ENCODE measurements around the gene BPIFB4. TPM values are rescaled to one million over a fixed set of nuclear protein-coding genes. Genes with fewer than 3 reads are reported as not detected.

BPIFB4 gene
- total and polyA plus RNA-seq, 9 of the 15 experiments (the other 6 are each of a cell fraction or from before 2014, with no cell fraction given): not detected

DNA sequence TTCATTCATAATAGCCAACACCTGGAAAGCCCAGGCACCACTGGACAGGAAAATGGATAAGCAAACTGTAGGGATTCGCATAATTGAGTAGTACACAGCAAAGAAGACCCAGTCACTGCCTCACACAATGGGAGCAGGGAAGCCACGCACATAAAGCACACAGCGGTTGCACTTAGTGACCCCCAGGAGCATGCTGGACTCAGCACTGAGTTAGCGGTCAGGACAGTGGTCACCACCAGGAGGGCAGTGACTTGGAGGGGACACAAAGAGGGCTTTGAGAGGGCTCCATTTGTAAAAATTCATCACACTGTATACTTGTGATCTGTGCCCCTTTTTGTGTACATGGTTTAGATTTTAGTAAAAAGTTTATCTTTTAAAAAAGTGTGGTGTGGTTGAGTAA lies 28.1 kb upstream of the BPIFB4 start:
- H3K36me3 ChIP-seq (ENCODE audit: control insufficient read depth, insufficient read depth, low read length): no peaks in the 10 kb centered on the region
- H3K4me3 ChIP-seq: no peak overlapping the region
- FAIRE-seq: no peak
- ATAC-seq: no peak
- no peaks in the 10 kb centered on the region for H3K4me1 ChIP-seq (replicated peaks in 1 of 2; ENCODE audit: control insufficient read depth in 2 of 2, insufficient read depth in 2 of 2, low read length in 2 of 2)
- no peaks in the 10 kb centered on the region for H3K9me3 ChIP-seq (replicated peaks; ENCODE audit: control insufficient read depth, insufficient read depth, low read depth, low read length)
- no peak overlapping the region for H3K4me2 ChIP-seq (ENCODE audit: insufficient read depth, low read length)
- intact Hi-C loops (cut with micrococcal nuclease): no loop called here
- ChIA-PET CTCF (ENCODE audit: low intra/inter-chr PET ratio) (no interaction called here), POLR2A (no interaction called here)
- no peak overlapping the region for H3K27ac ChIP-seq (ENCODE audit: extremely low read depth, low read depth, low read length)
- no peak for DNase-seq (ENCODE audit: extremely low read depth in 1 of 4, low spot score in 3 of 4)
- peaks cover 2% of the 10 kb centered on the region for H3K9me1 ChIP-seq (ENCODE audit: control insufficient read depth, insufficient read depth, low read length)
- 0% methylated on average over 4 of the region's 4 CpGs for WGBS (ENCODE audit: insufficient coverage, low coverage, missing lambda C conversion rate)
- BruUV-seq (replicated peaks): no TSS peak
- no peaks in the 10 kb centered on the region; the same call in 1 of the 2 replicates for H4K20me1 ChIP-seq (replicated peaks; ENCODE audit: control insufficient read depth, insufficient read depth, low read length)
- H2AFZ ChIP-seq (ENCODE audit: low read depth, low read length): no peak overlapping the region
- H3K79me2 ChIP-seq (ENCODE audit: control insufficient read depth, insufficient read depth, low read length): no peaks in the 10 kb centered on the region
- H3K27me3 ChIP-seq (ENCODE audit: control insufficient read depth in 2 of 2, insufficient read depth in 2 of 2, low read length in 2 of 2): peaks cover 13 to 49% of the 10 kb centered on the region in 2 experiments; a peak in 4 of 5 replicates
- in situ Hi-C loops (cut with MboI): no loop called here
- no peak overlapping the region for H3K9ac ChIP-seq (ENCODE audit: insufficient read depth in 1 of 2, low read depth in 2 of 2, low read length in 2 of 2)
- TF ChIP-seq NFXL1 (CRISPR knock-in tag; IDR thresholded peaks at IDR 0.05): no peak
- TF ChIP-seq ZNF316 (IDR thresholded peaks at IDR 0.05): no peak
- no peak for TF ChIP-seq TFAM (CRISPR knock-in tag; conservative IDR thresholded peaks at IDR 0.05)
- TF ChIP-seq KLF10 (CRISPR knock-in tag; IDR thresholded peaks at IDR 0.05): no peak
- TF ChIP-seq ZNF324 (CRISPR knock-in tag; IDR thresholded peaks at IDR 0.05): no peak
- TF ChIP-seq, protein P1, sequence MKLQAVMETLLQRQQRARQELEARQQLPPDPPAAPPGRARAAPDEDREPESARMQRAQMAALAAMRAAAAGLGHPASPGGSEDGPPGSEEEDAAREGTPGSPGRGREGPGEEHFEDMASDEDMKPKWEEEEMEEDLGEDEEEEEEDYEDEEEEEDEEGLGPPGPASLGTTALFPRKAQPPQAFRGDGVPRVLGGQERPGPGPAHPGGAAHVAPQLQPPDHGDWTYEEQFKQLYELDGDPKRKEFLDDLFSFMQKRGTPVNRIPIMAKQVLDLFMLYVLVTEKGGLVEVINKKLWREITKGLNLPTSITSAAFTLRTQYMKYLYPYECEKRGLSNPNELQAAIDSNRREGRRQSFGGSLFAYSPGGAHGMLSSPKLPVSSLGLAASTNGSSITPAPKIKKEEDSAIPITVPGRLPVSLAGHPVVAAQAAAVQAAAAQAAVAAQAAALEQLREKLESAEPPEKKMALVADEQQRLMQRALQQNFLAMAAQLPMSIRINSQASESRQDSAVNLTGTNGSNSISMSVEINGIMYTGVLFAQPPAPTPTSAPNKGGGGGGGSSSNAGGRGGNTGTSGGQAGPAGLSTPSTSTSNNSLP (IDR thresholded peaks at IDR 0.05; ENCODE audit: borderline replicate concordance, low read depth, low read length): no peak
- TF ChIP-seq MIER1 (IDR thresholded peaks at IDR 0.05; ENCODE audit: low read depth): no peak
- TF ChIP-seq, protein P2, sequence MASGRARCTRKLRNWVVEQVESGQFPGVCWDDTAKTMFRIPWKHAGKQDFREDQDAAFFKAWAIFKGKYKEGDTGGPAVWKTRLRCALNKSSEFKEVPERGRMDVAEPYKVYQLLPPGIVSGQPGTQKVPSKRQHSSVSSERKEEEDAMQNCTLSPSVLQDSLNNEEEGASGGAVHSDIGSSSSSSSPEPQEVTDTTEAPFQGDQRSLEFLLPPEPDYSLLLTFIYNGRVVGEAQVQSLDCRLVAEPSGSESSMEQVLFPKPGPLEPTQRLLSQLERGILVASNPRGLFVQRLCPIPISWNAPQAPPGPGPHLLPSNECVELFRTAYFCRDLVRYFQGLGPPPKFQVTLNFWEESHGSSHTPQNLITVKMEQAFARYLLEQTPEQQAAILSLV (tag; IDR thresholded peaks at IDR 0.05): no peak
- TF ChIP-seq, protein P3, sequence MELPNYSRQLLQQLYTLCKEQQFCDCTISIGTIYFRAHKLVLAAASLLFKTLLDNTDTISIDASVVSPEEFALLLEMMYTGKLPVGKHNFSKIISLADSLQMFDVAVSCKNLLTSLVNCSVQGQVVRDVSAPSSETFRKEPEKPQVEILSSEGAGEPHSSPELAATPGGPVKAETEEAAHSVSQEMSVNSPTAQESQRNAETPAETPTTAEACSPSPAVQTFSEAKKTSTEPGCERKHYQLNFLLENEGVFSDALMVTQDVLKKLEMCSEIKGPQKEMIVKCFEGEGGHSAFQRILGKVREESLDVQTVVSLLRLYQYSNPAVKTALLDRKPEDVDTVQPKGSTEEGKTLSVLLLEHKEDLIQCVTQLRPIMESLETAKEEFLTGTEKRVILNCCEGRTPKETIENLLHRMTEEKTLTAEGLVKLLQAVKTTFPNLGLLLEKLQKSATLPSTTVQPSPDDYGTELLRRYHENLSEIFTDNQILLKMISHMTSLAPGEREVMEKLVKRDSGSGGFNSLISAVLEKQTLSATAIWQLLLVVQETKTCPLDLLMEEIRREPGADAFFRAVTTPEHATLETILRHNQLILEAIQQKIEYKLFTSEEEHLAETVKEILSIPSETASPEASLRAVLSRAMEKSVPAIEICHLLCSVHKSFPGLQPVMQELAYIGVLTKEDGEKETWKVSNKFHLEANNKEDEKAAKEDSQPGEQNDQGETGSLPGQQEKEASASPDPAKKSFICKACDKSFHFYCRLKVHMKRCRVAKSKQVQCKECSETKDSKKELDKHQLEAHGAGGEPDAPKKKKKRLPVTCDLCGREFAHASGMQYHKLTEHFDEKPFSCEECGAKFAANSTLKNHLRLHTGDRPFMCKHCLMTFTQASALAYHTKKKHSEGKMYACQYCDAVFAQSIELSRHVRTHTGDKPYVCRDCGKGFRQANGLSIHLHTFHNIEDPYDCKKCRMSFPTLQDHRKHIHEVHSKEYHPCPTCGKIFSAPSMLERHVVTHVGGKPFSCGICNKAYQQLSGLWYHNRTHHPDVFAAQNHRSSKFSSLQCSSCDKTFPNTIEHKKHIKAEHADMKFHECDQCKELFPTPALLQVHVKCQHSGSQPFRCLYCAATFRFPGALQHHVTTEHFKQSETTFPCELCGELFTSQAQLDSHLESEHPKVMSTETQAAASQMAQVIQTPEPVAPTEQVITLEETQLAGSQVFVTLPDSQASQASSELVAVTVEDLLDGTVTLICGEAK (IDR thresholded peaks at IDR 0.05): no peak
- TF ChIP-seq, protein P3 (CRISPR knock-in tag; IDR thresholded peaks at IDR 0.05): no peak
- TF ChIP-seq MED1 (CRISPR knock-in tag; IDR thresholded peaks at IDR 0.05; ENCODE audit: borderline replicate concordance): no peak
- TF ChIP-seq HDAC8 (tag; IDR thresholded peaks at IDR 0.05): no peak

Measured in K562 (cell line).